COLO668 (cell line): ENCODE measurements around the gene STX12.
"Not testable (repeated sequence)": the region's sequence is repeated elsewhere in the genome, so short reads cannot be mapped to it uniquely, and the experiment has no call there.

Source experiments
- DNase-seq: peaks from one replicate; lab custom pipeline; 2025; ENCODE audit not compliant: unreplicated experiment; lab: John Stamatoyannopoulos, UW

STX12 gene

GRCh38 chr1:27829339-27829960, 56.4 kb downstream of the STX12 start:
- DNase-seq = not testable (repeated sequence)

DNA sequence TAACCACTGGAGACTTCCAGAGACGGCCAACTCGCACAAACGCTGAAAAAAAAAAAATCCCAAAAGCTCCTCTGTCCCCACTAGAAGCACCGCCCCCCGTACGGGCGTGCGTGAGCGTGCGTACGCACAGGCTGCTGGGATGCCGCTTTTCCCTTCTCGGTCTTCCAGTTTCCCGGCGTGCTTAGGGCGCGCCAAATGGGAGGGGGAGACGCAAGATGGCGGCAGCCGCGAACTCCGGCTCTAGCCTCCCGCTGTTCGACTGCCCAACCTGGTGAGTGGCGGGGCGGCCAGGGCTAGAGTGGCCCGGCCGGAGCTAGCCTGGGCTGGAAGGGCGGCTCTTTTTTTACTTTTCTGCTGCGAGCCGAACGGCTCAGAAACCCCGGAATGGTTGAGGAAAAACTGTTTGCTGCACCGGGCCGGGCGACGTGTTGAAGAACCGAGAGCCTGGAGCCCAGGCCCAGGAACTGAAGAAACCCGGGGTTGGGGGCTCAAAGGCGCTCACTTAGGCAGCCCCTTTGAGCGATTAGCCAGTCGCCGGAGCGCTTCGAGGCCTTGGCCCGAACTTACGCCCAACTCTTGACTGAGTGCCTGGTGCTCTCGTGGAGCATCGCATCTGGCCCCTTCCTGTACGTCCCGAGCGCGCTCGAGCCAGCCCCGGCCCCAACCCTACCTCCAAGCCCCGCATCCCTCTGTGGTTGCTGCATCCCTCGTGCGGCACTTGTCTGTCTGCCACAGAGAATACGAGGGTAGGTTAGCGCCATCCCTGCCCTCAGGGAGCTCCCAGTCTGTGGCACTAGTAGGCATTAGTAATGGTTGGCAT, 57.8 kb downstream of the STX12 start, which contains the start of gene PPP1R8:
Gene PPP1R8, plus strand, starts transcription at position 162 of the 820 bp plus-strand sequence. Its CDS starts 54 bp downstream, at position 216.
- peak; percentile 99 for DNase-seq

DNA sequence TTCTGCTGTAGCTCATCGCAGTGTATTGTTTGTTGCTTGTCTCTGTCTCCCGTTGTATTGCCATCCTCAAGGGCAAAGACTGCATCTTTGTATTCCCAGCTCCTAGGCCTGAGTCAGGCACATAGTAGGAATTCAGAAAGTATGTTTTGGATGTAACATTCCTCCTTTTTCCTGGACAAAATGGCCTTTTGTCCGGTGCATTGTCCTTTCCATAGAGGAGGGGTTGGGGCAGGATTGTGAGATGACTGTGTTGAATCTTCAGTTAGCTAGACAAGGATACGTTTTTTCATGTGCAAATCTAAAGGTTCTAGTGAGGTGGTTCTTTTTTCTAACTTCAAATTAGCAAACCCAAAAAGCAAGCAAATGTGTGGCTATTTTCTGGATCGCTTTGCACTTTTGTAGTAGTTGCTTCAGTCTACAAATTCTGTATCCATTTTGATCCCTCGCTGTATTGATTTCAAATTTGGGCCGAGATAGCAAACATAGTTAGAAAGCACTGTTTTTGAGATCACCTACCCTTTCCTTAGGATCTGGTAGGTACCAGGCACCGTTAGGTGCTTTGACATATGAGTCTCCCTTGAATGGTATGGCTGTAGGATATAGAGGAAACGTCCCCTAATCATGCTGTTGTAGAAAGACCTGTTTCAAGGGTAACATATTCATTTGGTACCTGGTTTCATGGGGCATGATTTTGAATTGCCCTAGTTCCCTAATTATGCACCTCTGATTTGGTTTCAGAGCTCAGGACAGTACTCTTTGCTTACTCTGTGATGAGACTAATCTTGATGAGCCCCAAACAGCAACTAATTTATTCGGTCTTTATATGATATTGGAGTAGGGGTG, 58.8 kb downstream of the STX12 start:
- DNase-seq = no peak

DNA sequence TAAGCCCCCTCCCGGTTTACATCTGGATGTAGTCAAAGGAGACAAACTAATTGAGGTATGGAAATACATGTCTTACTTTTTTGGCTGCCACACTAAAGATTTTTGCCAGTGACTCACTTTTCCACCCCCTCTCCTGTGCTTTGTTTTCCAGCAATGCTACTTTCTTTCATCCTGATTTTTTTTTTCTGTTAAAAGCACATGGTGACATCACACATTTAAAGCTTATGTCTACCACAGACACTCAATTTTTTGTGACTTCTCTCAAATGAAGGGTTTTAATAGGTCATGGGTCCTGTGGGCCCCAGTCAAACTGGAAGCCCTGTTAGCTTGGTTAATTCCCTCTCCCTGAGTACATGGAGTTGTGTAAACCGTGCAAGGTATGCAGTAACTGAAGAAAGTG, 59.7 kb downstream of the STX12 start:
- DNase-seq = no peak

DNA sequence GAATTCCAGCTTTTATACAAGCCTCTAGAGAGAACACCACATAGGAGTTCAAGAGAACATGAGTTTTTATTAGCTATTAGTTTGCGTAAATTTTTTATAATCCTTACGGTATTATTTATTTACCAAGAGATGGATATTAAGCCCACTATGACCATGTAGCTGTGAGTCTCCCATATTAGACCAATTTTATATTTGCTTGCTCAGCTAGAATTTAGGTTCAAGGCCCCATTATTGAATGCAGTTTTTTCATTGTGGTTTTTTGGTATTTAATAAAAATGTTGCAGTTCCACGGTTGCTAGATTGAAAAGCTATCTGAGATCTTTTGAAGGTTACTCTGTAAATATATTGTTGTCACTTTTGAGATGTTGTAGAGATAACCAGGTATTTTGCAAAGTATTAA, 60.5 kb downstream of the STX12 start:
- no peak for DNase-seq

GRCh38 chr1:27835046-27835445, 62.0 kb downstream of the STX12 start:
- no peak for DNase-seq

DNA sequence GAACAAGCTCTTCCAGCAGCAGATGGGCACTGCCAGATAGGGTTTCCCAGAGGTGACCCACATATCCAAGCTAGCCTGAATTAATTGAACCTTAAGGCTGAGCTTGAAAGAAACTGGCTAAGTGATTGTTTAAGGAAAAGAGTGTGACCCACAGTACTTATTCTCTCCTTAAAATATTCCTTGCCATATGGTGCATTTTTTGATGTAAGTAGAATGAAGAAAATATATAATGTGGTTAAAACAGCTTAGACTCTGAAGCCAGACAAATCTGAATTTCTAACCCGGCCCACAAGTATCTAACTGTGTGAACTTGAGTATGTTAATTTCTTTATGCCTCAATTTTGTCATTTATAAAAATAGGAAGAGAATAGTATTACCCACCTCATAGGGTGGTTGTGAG, 62.5 kb downstream of the STX12 start:
- DNase-seq = no peak

GRCh38 chr1:27849951-27850350, 76.9 kb downstream of the STX12 start:
- no peak for DNase-seq

- DNase-seq = no peak
Observed at GRCh38 chr1:27855085-27855484, 82.1 kb downstream of the STX12 start.

DNA sequence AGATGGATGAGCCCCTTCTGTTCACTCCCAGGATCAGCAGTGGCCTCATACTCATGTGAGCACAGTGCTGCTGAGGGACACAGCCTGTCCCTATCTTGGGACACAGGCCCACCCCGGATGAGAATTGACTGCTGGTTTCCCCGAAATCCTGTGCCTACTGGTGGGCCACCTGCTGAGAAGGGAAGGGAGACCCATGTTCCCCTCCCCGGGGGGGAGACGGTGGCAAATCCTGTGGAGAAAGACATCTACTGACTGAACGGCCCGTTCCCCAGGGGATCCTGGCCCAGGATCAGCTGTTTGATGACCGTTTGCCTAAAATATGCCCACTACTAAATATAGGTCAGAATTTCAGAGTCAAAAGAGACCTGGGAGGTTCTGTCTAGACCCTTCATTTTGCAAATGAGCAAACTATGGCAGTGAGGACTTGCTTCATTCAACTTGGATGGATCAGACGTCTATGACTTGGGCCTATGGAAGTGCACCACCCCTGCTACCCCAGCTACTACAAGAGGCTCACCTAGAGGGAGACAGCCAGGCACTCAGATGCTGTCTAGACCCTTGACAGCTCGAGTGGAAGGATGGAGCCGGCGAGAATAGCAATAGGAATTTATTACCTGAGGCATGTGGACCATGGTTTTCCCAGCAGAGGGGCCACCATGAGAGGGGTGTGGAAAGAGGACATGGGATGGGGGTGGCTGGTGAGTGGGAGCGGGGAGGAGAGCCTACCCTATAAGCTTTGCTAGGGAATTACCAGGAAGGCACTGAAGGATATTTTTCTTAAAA, 83.7 kb downstream of the STX12 start:
- DNase-seq = no peak

- not testable (repeated sequence) for DNase-seq
Observed at GRCh38 chr1:27857552-27857951, 84.5 kb downstream of the STX12 start.

- DNase-seq = peak; percentile 89
Observed at GRCh38 chr1:27858072-27858948, 85.3 kb downstream of the STX12 start.

DNA sequence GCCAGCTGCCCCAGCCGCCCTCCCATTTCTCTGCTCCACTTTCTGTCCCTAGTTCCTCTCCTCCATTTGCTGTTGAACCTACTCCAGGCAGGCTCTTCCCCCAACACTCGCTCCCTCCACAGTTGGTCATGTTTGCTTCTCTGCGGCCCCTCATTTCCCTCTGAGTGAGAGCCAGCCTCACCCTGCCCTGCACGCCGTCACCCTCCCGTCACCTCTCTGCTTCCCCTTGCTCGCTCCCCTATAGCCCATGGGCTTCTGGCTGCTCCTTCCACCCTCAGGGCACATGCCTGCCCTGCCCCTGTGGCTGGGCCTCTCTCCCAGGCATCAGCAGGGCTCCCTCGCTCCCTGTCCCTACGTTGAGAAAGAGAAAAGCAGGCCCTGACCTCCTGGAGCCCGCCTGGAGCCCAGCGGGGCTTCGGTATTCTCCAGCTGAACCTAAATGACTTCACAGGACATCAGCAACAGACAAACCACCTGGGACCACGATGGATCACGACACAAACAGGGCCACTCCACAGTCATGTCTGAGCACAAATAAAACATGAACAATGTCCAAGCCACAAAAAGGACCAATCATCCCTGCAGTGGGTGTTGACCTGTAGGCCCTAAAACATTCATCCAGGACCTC, 86.0 kb downstream of the STX12 start:
- DNase-seq = no peak

DNA sequence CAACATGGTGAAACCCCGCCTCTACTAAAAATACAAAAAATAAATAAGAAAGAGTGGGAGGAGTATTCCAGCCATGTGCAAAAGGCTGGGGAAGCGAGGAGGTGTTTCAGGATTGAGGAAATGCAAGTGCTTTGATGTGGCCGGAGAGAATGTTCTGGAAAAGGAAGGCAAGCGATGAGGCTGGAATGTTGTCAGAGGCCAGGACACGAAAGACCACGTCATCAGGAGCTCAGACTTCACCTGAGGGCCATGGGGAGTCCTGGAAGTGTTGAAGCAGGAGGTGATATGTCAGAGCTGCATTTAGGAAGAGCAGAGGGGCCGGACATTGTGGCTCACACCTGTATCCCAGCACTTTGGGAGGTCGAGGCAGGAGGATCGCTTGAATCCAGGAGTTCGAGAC, 88.4 kb downstream of the STX12 start:
- DNase-seq = no peak

- no peak for DNase-seq
Observed at GRCh38 chr1:27862004-27862403, 89.0 kb downstream of the STX12 start.

- DNase-seq = no peak
Observed at GRCh38 chr1:27862671-27863537, 89.9 kb downstream of the STX12 start.

DNA sequence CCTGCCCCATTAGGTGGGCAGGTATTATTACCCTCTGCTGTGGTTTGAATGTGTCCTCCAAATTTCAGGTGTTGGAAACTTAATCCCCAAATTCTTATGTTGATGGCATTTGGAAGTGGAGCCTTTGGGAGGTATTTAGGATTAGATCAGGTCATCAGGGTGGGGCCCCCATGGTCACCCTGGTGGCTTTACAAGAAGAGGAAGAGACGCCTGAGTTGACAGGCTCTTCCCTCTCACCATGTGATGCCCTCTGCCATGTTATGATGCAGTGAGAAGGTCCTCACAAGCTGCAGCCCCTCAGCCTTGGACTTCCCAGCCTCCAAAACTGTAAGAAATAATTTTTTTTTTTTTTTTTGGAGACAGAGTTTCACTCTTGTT, 90.5 kb downstream of the STX12 start:
- no peak for DNase-seq

DNA sequence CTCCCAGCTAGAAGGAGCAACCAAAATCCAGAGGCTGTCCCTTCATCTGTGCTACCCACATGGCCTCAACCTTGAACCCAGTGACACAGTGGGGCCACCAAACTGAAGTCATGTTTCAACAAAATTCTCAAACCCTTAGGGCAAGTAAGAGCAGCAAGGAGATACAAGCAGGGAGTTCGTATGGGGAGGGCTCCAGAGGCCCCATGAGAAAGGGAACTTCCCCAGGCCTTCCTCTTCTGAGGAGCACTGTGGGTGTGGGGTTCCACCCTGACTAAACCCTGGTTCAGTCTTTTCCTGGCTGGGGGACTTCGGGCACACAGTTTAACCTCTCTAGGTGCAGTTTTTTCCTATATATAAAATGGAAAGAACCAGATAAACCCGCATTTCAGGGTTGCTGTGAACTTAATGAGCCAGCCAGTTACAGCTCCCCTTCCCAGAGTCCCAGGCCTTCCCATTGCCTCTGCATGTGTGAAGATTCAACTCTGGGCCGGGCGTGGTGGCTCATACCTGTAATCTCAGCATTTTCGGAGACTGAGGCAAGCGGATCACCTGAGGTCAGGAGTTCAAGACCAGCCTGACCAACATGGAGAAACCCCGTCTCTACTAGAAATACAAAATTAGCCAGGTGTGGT, 91.4 kb downstream of the STX12 start:
- no peak for DNase-seq
